Spinal cord (tissue), 10 donors: ENCODE results near the gene TBC1D10A. TPM values are rescaled to one million over a fixed set of nuclear protein-coding genes. Genes with fewer than 3 reads are reported as not detected.

Source experiments
- DNase-seq, 6 donors: peaks; one replicate each; pipeline versions ENCODE4 v3.0.0 to v3.0.0-alpha.2; 2013 to 2015; ENCODE audit warnings: low spot score in 6 of 6, low read depth in 4 of 6
- H3K27ac ChIP-seq: one replicate; pipeline ENCODE4 v1.5.1; 2013; ENCODE audit warnings: low read depth, low read length, control low read depth
- H3K27me3 ChIP-seq: one replicate; pipeline ENCODE4 v1.6.1; 2013; ENCODE audit warnings: low read length; ENCODE audit not compliant: control insufficient read depth, insufficient read depth
- H3K36me3 ChIP-seq: one replicate; pipeline ENCODE4 v1.6.1; 2013; ENCODE audit warnings: low read length; ENCODE audit not compliant: control insufficient read depth, insufficient read depth
- H3K4me1 ChIP-seq: one replicate; pipeline ENCODE4 v1.6.1; 2013; ENCODE audit warnings: low read length; ENCODE audit not compliant: control insufficient read depth, insufficient read depth
- H3K4me3 ChIP-seq: one replicate; pipeline ENCODE4 v1.5.1; 2013; ENCODE audit warnings: low read depth, low read length, control low read depth
- H3K9me3 ChIP-seq: one replicate; pipeline ENCODE4 v1.6.1; 2013; ENCODE audit warnings: low read length; ENCODE audit not compliant: control insufficient read depth, insufficient read depth
- WGBS: methylation state at CpG from one replicate; pipeline ENCODE4 v1.1.5; 2013; ENCODE audit warnings: missing lambda C conversion rate; ENCODE audit not compliant: insufficient coverage; 5-methylcytosine and 5-hydroxymethylcytosine counted together
- polyA plus RNA-seq, 2 donors: library from polyadenylated mRNA; unstranded; fragments of 120-200 nt; gene quantifications; one replicate each; pipeline ENCODE4 v1.2.1, GENCODE V29; 2013; ENCODE audit not compliant: insufficient read length in 2 of 2
- total RNA-seq, 2 donors: library from RNA; depleted of rRNA in 1 of 2; stranded (reverse); fragments of 120-200 nt in 1 of 2; fragments of >200 nt in 1 of 2; gene quantifications; one replicate each; pipeline versions ENCODE4 v1.2.3 to v1.2.4, GENCODE V29; 2013 to 2014
- donor health status: healthy.

TBC1D10A gene
- total and polyA plus RNA-seq, 4 donors = 9.1 to 24.5 (median 17.2) TPM

DNA sequence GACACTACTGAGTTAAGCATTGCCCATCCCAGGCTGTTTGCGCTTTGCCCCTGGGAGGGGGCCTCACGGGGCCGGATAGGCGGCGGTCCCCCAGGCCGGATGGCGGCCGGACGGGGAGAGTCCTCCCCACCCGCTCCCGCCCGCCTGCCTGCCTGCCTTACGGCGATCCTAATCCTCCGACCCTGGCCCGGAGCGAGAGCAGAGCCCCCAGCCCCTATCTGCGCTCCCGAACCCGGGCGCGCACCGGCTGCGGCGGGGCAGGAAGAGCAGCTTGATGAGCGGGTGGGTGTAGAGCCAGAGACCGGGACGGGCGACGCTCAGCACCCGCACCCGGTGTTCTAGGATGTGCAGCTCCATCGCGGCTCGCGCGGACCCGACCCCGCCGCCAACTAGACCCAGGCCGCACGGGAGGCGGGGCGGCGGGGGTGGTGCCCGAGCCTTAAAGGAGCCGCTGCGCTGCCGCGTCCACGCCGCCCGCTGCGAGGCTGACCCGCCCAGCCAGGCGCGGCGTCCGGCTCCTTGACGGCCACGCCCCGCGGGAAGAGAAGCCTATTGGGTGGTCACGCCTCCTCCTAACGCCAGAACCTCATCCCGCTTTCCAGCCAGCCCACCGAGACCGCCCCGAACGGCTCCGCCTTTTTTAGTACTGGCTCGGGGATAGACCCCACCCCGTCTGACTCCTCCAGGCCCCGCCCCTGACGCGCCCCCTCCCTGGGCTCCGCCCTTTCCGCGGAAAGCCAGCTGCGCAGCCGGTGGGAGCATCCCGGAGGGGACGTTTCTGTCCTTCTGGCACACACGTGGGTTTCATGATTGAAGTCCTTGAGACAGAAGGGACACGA is 37.4 kb downstream of the TBC1D10A start, which contains the start of gene CASTOR1:
Gene CASTOR1 (minus strand): TSS at position 365 of the 839 bp plus-strand sequence. CDS start 8 bp downstream, at position 357.
- H3K4me1 ChIP-seq = peaks cover 50% of the 10 kb centered on the region
- no peaks in the 10 kb centered on the region for H3K27me3 ChIP-seq
- peak within 1 kb of the TSS; percentile 88 for H3K27ac ChIP-seq
- peak; percentile 75 to 98 (median 91) for DNase-seq
- under 1% methylated on average over 85 of the region's 85 CpGs for WGBS
- peak within 1 kb of the TSS; percentile 74 for H3K4me3 ChIP-seq
- no peaks in the 10 kb centered on the region for H3K9me3 ChIP-seq
- H3K36me3 ChIP-seq = peaks cover 63% of the 10 kb centered on the region

- peak in 1 of 6 donors; percentile 30 for DNase-seq
- Histone ChIP-seq H3K9me3 (no peaks in the 10 kb centered on the region), H3K27ac (peak overlapping the region; percentile 88), H3K4me3 (peak overlapping the region; percentile 74), H3K36me3 (peaks cover 60% of the 10 kb centered on the region), H3K4me1 (peaks cover 50% of the 10 kb centered on the region), H3K27me3 (no peaks in the 10 kb centered on the region)
- 0% methylated on average over 9 of the region's 27 CpGs for WGBS
These were observed 38.2 kb downstream of the TBC1D10A start for GRCh38 chr22:30288419-30289140.

GRCh38 chr22:30287648-30288418 is 38.9 kb downstream of the TBC1D10A start:
- peak overlapping the region; percentile 74 for H3K4me3 ChIP-seq
- H3K4me1 ChIP-seq = peaks cover 47% of the 10 kb centered on the region
- peak overlapping the region; percentile 88 for H3K27ac ChIP-seq
- H3K9me3 ChIP-seq = no peaks in the 10 kb centered on the region
- H3K36me3 ChIP-seq = peaks cover 57% of the 10 kb centered on the region
- DNase-seq = peak in 3 of 6 donors; percentile 45 to 85 (median 84)
- no peaks in the 10 kb centered on the region for H3K27me3 ChIP-seq
- 26% methylated on average over 4 of the region's 5 CpGs for WGBS

DNA sequence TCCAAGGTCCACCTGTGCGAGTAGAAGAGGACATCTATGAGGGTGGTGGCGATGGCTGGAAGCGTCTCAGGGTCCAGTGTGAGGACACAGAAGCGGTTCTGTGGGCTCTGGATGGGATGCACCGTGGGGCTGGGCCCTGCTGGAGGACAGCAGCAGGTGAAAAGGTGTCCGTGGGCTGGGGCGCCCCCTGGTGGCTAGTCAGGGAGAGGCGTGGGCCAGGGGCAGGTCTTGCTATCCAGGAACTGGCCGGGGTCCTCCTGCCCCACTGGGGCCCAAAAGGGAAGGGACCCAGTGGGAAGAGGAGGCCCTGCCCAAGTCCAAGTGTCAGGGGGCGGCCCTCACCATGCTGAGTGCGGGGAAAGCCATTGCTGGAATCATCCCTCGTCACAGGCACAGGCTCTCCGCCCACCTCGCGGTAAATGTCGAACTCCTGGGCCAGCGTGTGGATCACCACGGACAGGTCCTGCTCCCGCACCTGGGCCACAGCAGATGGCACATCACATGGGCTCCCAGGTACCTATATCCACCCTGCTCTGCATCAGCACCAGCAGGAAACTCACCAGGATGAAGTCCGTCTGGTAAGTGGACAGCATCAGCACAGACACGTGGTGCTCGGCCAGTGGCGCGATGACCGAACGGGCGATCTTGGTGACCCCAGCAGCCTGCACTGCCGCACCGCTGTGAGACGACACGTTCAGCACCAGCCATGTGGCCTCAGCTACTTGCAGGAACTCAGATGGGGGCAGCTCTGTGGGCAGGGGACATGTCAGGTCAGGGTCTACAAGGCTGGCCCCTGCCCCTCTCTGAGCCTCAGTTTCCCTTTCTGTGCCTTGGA is 39.7 kb downstream of the TBC1D10A start:
- Histone ChIP-seq H3K4me1 (peaks cover 46% of the 10 kb centered on the region), H3K27me3 (no peaks in the 10 kb centered on the region), H3K36me3 (peaks cover 53% of the 10 kb centered on the region), H3K27ac (peak overlapping the region; percentile 88), H3K9me3 (no peaks in the 10 kb centered on the region), H3K4me3 (no peak overlapping the region)
- WGBS = 67% methylated on average over 31 of the region's 31 CpGs
- DNase-seq = peak in 2 of 6 donors; percentile 44 to 46

GRCh38 chr22:30286331-30286730 is 40.4 kb downstream of the TBC1D10A start:
- no peaks in the 10 kb centered on the region for H3K9me3 ChIP-seq
- WGBS = 89% methylated on average over 5 of the region's 5 CpGs
- no peak for DNase-seq
- no peak overlapping the region for H3K4me3 ChIP-seq
- no peaks in the 10 kb centered on the region for H3K27me3 ChIP-seq
- H3K27ac ChIP-seq = no peak overlapping the region
- peaks cover 46% of the 10 kb centered on the region for H3K36me3 ChIP-seq
- peaks cover 39% of the 10 kb centered on the region for H3K4me1 ChIP-seq

DNA sequence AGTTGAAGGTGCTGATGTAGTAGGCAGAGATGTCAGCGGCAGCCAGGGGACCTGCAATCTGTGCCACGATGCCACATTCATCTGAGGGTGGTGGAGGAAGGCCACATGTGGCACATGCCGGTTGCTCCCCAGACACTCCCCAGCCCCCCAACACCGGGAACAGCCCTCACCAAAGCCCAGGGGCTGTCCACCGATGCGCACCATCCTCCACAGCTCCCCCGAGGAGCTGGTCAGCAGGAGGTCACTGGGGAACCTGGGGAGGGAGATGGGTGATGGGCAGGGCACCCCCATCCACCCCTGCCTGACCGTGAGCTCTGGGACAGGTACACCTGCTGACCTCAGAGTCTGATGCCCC is 40.9 kb downstream of the TBC1D10A start:
- H3K27me3 ChIP-seq = no peaks in the 10 kb centered on the region
- H3K27ac ChIP-seq = no peak overlapping the region
- H3K4me3 ChIP-seq = no peak overlapping the region
- WGBS = no CpG with 5 or more reads among the region's 8 CpGs
- no peak for DNase-seq
- H3K4me1 ChIP-seq = peaks cover 34% of the 10 kb centered on the region
- peaks cover 41% of the 10 kb centered on the region for H3K36me3 ChIP-seq
- no peaks in the 10 kb centered on the region for H3K9me3 ChIP-seq

DNA sequence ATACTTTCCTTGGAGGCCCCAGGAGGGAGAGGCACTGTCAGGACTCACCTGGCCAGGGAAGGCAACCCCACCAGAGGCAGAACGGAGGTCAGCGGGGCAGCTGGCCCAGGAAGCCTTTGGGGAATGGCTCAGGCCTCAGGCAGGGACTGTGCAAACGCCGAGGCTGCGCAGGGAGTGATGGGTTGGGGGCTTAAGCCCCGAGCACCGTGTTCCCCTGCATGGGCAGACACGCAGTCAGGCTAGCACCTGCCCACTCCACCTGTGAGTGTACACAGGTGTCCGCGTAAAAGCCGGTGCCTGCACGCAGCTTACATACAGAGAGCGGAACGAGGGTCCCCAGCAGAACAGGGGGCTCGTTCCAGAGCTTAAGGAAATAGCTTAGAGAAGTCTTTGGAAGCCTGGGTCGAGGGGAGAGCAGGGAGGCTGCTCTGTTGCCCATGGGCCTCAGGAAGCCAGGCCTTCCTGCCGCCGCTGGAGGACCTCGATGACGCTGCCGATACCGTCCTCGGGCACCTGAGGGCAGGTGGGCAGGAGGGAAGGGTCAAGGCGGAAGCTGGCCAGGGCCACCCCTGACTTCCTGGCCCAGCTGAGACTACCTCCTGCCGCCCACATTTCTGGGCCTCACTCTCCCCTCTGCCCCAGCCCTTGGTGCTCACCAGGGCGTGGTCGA is 41.4 kb downstream of the TBC1D10A start:
- H3K4me3 ChIP-seq = no peak overlapping the region
- H3K36me3 ChIP-seq = peaks cover 41% of the 10 kb centered on the region
- no peak for DNase-seq
- H3K4me1 ChIP-seq = peaks cover 29% of the 10 kb centered on the region
- no peaks in the 10 kb centered on the region for H3K27me3 ChIP-seq
- no peaks in the 10 kb centered on the region for H3K9me3 ChIP-seq
- 94% methylated on average over 22 of the region's 27 CpGs for WGBS
- H3K27ac ChIP-seq = no peak overlapping the region

DNA sequence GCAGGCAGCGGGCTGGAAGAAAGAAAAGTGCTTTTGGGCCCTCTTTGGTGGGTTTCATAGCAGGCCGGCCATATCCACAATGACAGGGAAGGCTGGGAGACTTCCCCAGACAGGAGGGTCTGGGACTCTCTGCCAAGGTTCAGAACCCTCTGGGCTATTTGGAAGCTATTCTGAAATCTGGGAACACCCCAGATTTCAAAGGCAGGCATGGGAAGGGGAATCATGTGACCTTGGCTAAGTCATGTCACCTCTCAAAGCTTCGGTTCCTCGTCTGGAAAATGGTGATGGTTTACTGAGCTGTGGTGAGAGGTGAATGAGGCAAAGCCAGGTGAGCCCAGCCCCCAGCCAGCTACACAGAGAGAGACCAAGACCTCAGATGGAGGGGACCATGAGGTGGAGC is 42.1 kb downstream of the TBC1D10A start:
- H3K36me3 ChIP-seq = peaks cover 41% of the 10 kb centered on the region
- H3K27ac ChIP-seq = no peak overlapping the region
- WGBS = 93% methylated on average over 4 of the region's 4 CpGs

More for the DNA sequence above, 42.1 kb downstream of the TBC1D10A start:
- Histone ChIP-seq H3K9me3 (no peaks in the 10 kb centered on the region), H3K4me3 (no peak overlapping the region), H3K27me3 (no peaks in the 10 kb centered on the region), H3K4me1 (peaks cover 22% of the 10 kb centered on the region)
- DNase-seq = no peak
